ENCODE measurements around the gene CNTNAP2. TPM values are rescaled to one million over a fixed set of nuclear protein-coding genes. Genes with fewer than 3 reads are reported as not detected.

The CNTNAP2 gene
- total and polyA plus RNA-seq, 9 of the 15 experiments (the other 6 are each of a cell fraction or from before 2014, with no cell fraction given), result 0.04 to 0.62 (median 0.09) TPM; not detected in 4

GRCh38 chr7:147584771-147585193, 1468.2 kb downstream of the CNTNAP2 start:
- H4K20me1 ChIP-seq (replicated peaks; ENCODE audit: control insufficient read depth, insufficient read depth, low read length), result no peaks in the 10 kb centered on the region
- DNase-seq (ENCODE audit: extremely low read depth in 1 of 4, low spot score in 3 of 4) (no peak), FAIRE-seq (no peak), ATAC-seq (no peak)
- H3K36me3 ChIP-seq (ENCODE audit: control insufficient read depth, insufficient read depth, low read length), result no peaks in the 10 kb centered on the region
- intact Hi-C loops (cut with micrococcal nuclease) (no loop called here), in situ Hi-C loops (cut with MboI) (no loop called here)
- H3K4me3 ChIP-seq, result no peak overlapping the region
- no peak overlapping the region for H3K27ac ChIP-seq (ENCODE audit: extremely low read depth, low read depth, low read length)
- H3K27me3 ChIP-seq (ENCODE audit: control insufficient read depth in 2 of 2, insufficient read depth in 2 of 2, low read length in 2 of 2), result no peaks in the 10 kb centered on the region
- H3K9me1 ChIP-seq (ENCODE audit: control insufficient read depth, insufficient read depth, low read length), result no peaks in the 10 kb centered on the region
- no peak overlapping the region for H3K9ac ChIP-seq (ENCODE audit: insufficient read depth in 1 of 2, low read depth in 2 of 2, low read length in 2 of 2)
- ChIA-PET POLR2A (no interaction called here), CTCF (ENCODE audit: low intra/inter-chr PET ratio) (no interaction called here)
- no peaks in the 10 kb centered on the region for H3K4me1 ChIP-seq (replicated peaks in 1 of 2; ENCODE audit: control insufficient read depth in 2 of 2, insufficient read depth in 2 of 2, low read length in 2 of 2)
- no peaks in the 10 kb centered on the region for H3K79me2 ChIP-seq (ENCODE audit: control insufficient read depth, insufficient read depth, low read length)
- 2% methylated on average over 5 of the region's 5 CpGs for WGBS (ENCODE audit: insufficient coverage, low coverage, missing lambda C conversion rate)
- no peak overlapping the region for H3K4me2 ChIP-seq (ENCODE audit: insufficient read depth, low read length)
- BruUV-seq (replicated peaks), result no TSS peak
- no peaks in the 10 kb centered on the region; the same call in 1 of the 2 replicates for H3K9me3 ChIP-seq (replicated peaks; ENCODE audit: control insufficient read depth, insufficient read depth, low read depth, low read length)
- H2AFZ ChIP-seq (ENCODE audit: low read depth, low read length), result no peak overlapping the region
- TF ChIP-seq ATF2 (CRISPR knock-in tag; IDR thresholded peaks at IDR 0.05) (no peak), BMI1 (IDR thresholded peaks at IDR 0.05; ENCODE audit: low read length) (no peak), WHSC1 (IDR thresholded peaks at IDR 0.05; ENCODE audit: low read length) (no peak), CBFA2T2 (conservative IDR thresholded peaks at IDR 0.05) (no peak), HSF4 (CRISPR knock-in tag; IDR thresholded peaks at IDR 0.05; ENCODE audit: borderline replicate concordance) (no peak), MTA1 (IDR thresholded peaks at IDR 0.05; ENCODE audit: borderline replicate concordance) (no peak), HNRNPH1 (optimal IDR thresholded peaks at IDR 0.05; ENCODE audit: low read depth, low read length) (no peak), RREB1 (CRISPR knock-in tag; IDR thresholded peaks at IDR 0.05) (no peak), TAF1 (IDR thresholded peaks at IDR 0.05; ENCODE audit: control insufficient read depth, extremely low read depth, insufficient read depth, low read length, severe bottlenecking) (no peak), ZNF324 (CRISPR knock-in tag; IDR thresholded peaks at IDR 0.05) (no peak), CBX1 (IDR thresholded peaks at IDR 0.05; ENCODE audit: low read depth) (no peak)
